ENCODE data around the gene LCP2. TPM values are rescaled to one million over a fixed set of nuclear protein-coding genes. Genes with fewer than 3 reads are reported as not detected.

Gene LCP2
- total RNA-seq, 4 donors from 2014 or later = 3.9 to 17.9 (median 12.6) TPM

DNA sequence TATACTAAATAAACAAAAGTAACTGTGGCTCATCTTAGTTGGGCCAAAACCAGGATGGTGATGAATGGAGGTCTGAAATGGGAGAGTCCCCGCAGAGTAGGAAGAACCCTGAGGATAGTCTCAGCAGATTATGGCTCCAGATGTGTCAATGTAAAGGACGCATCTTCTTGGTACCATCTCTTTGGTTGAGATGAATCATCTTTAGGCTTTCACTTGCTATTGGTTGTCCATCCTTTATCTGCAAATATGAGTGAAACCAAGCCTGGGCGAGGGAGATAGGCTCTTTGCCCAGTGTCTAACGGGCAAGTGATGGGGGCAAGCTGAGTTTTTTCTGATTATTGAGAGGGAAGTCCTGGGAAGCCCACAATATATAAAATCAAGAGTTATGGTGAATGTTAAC is 19.4 kb upstream of the LCP2 start:
- 84 to 86% methylated on average over 4 of the region's 4 CpGs for WGBS, 2 donors
- H3K9me3 ChIP-seq = no peaks in the 10 kb centered on the region

DNA sequence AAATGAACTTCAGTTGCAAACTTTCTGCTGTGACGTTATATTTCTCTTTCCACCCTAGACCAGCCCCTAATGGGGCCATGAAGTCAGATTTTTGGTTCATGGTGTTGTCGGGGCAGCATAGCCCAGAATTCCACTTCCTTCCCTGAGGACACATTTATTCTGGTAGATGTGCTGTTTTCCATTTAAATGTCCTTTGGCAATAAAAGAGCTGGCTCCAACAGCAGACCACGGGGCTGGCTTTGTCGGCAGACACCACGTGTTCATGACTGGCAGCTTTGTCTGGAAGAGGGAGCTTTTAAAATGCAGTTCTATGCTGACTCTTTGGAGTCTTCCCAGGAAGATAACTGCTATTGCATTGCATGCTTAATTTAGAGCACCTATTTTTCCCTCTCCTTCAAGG is 17.6 kb upstream of the LCP2 start:
- no peaks in the 10 kb centered on the region for H3K36me3 ChIP-seq
- TF ChIP-seq, protein P1, sequence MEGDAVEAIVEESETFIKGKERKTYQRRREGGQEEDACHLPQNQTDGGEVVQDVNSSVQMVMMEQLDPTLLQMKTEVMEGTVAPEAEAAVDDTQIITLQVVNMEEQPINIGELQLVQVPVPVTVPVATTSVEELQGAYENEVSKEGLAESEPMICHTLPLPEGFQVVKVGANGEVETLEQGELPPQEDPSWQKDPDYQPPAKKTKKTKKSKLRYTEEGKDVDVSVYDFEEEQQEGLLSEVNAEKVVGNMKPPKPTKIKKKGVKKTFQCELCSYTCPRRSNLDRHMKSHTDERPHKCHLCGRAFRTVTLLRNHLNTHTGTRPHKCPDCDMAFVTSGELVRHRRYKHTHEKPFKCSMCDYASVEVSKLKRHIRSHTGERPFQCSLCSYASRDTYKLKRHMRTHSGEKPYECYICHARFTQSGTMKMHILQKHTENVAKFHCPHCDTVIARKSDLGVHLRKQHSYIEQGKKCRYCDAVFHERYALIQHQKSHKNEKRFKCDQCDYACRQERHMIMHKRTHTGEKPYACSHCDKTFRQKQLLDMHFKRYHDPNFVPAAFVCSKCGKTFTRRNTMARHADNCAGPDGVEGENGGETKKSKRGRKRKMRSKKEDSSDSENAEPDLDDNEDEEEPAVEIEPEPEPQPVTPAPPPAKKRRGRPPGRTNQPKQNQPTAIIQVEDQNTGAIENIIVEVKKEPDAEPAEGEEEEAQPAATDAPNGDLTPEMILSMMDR (IDR thresholded peaks at IDR 0.05) = no peak
- TF ChIP-seq POLR2A (IDR thresholded peaks at IDR 0.05) = no peak
- intact Hi-C loops (cut with DNase I) = no loop called here
- H3K4me1 ChIP-seq = peaks cover 5 to 40% (median 12%) of the 10 kb centered on the region in 3 donors
- peaks cover 0 to 9% (median 0%) of the 10 kb centered on the region in 4 donors for H3K27me3 ChIP-seq
- 32 to 39% methylated on average over 5 of the region's 5 CpGs for WGBS, 2 donors
- no peaks in the 10 kb centered on the region for H3K9me3 ChIP-seq
- H3K4me3 ChIP-seq = no peak overlapping the region
- peak overlapping the region in 3 of 4 donors; percentile 54 to 75 (median 59) for H3K27ac ChIP-seq
- no peak for DNase-seq

More for the DNA sequence above, 19.4 kb upstream of the LCP2 start:
- peaks cover 0 to 5% (median 0%) of the 10 kb centered on the region in 4 donors for H3K27me3 ChIP-seq
- H3K36me3 ChIP-seq = no peaks in the 10 kb centered on the region
- no peak overlapping the region for H3K27ac ChIP-seq
- H3K4me3 ChIP-seq = no peak overlapping the region
- intact Hi-C loops (cut with DNase I) = no loop called here
- peaks cover 3 to 25% (median 12%) of the 10 kb centered on the region in 3 donors for H3K4me1 ChIP-seq
- TF ChIP-seq, protein P1 (IDR thresholded peaks at IDR 0.05) = no peak
- no peak for TF ChIP-seq POLR2A (IDR thresholded peaks at IDR 0.05)
- DNase-seq = no peak

DNA sequence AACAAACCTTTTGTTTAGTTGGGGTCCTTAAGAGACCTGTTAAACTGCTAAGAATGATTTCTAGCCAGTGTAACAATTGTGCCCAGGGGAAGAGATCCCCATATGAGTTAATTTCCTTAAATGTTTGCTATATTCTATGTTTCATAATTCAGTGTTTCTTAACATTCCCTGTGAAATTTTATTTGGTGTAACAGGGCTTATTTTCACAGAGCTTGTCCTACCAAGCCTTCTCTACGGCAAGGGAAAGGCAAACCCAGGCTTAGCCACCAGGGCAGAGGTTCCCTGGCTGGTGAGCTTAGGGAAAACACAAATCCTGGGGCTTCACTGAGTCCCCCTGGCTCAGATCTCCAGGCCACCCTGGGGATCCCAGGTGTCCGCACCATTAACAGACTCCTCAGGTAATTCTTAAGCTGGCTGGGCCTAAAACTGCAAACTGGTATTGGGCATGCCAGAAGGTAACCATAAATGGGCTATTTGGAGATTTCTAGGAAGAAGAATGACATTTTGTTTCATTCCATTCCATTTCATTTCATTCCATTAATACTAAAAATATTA is 17.0 kb upstream of the LCP2 start:
- peaks cover 0 to 9% (median 0%) of the 10 kb centered on the region in 4 donors for H3K27me3 ChIP-seq
- no peak for DNase-seq
- H3K4me3 ChIP-seq = no peak overlapping the region
- H3K4me1 ChIP-seq = peaks cover 5 to 45% (median 14%) of the 10 kb centered on the region in 3 donors
- H3K27ac ChIP-seq = peak overlapping the region in 3 of 4 donors; percentile 54 to 75 (median 59)
- no peaks in the 10 kb centered on the region for H3K9me3 ChIP-seq
- TF ChIP-seq POLR2A (IDR thresholded peaks at IDR 0.05) = no peak
- TF ChIP-seq, protein P1 (IDR thresholded peaks at IDR 0.05) = no peak
- intact Hi-C loops (cut with DNase I) = no loop called here
- H3K36me3 ChIP-seq = no peaks in the 10 kb centered on the region
- 73 to 92% methylated on average over 2 of the region's 2 CpGs for WGBS, 2 donors

DNA sequence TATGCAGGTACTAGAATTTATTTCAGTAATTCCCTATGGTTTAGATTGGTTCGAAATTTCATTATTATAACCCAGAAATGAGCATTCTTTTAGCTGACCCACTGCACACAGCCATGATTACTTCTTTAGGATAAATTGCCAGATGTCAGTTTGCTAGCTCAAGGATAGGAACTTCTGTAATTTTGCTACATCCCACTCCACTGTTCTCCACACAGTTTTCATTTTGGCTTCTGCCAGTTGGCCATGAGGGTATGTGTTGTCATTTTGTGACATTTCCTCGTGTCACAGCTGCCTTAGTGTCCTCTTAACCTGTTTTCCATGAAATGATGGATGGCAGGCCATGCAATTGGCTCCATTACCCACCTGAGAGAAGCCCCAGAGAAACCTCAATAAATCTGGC is 16.2 kb upstream of the LCP2 start:
- no peak for TF ChIP-seq POLR2A (IDR thresholded peaks at IDR 0.05)
- TF ChIP-seq, protein P1 (IDR thresholded peaks at IDR 0.05) = no peak
- DNase-seq = no peak
- WGBS, 2 donors = 70 to 78% methylated on average over 2 of the region's 2 CpGs
- Histone ChIP-seq H3K27me3 (peaks cover 0 to 9% (median 0%) of the 10 kb centered on the region in 4 donors), H3K4me1 (peaks cover 5 to 47% (median 14%) of the 10 kb centered on the region in 3 donors), H3K9me3 (no peaks in the 10 kb centered on the region), H3K36me3 (no peaks in the 10 kb centered on the region), H3K4me3 (no peak overlapping the region), H3K27ac (no peak overlapping the region)
- intact Hi-C loops (cut with DNase I) = no loop called here

DNA sequence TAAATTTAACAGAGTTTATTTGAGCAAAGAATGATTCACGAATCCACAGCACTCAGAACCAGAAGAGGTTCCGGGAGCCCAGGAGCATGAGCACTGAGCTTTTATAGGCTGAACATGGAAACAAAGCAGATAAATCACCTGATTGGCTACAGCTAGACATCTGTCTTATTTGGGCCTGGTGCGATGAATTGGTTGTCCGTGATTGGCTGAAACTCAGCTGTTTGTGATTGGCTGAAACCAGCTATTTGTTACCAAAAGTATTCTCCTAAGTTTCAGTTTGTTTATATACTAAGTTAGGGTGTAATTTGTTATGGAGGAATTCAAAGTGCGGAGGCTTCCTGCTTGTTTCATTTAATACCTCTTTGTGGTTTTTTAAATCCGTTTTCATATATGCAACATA is 15.8 kb upstream of the LCP2 start:
- intact Hi-C loops (cut with DNase I) = no loop called here
- Histone ChIP-seq H3K36me3 (no peaks in the 10 kb centered on the region), H3K4me3 (no peak overlapping the region), H3K27me3 (peaks cover 0 to 9% (median 0%) of the 10 kb centered on the region in 4 donors), H3K9me3 (no peaks in the 10 kb centered on the region), H3K4me1 (peaks cover 5 to 48% (median 14%) of the 10 kb centered on the region in 3 donors), H3K27ac (no peak overlapping the region)
- no peak for TF ChIP-seq POLR2A (IDR thresholded peaks at IDR 0.05)
- TF ChIP-seq, protein P1 (IDR thresholded peaks at IDR 0.05) = no peak
- DNase-seq = no peak
- 72 to 74% methylated on average over 6 of the region's 6 CpGs for WGBS, 2 donors

Data from esophagus squamous epithelium (tissue), 5 donors.